CD14-positive monocyte (primary cell): Measurements from ENCODE around the gene UPK1B. TPM values are rescaled to one million over a fixed set of nuclear protein-coding genes. Genes with fewer than 3 reads are reported as not detected.
"Not testable (repeated sequence)": the region's sequence is repeated elsewhere in the genome, so short reads cannot be mapped to it uniquely, and the experiment has no call there.

Experiments used
- DNase-seq, 3 donors: peaks; one replicate each; pipeline ENCODE4 v3.0.0-alpha.2; 2011 to 2022
- H2AFZ ChIP-seq: 2 replicates; pipeline ENCODE4 v1.6.0; 2012; ENCODE audit warnings: mild to moderate bottlenecking, low read depth, low read length, inconsistent platforms; ENCODE audit not compliant: insufficient read depth, poor library complexity, severe bottlenecking
- H3K27ac ChIP-seq, 2 donors: 1 replicate in 1 of 2; 2 replicates in 1 of 2; pipeline ENCODE4 v1.5.1; 2012 to 2013; ENCODE audit warnings: low read length in 2 of 2, control low read depth in 1 of 2, inconsistent platforms in 1 of 2, low read depth in 1 of 2, mild to moderate bottlenecking in 1 of 2
- H3K27me3 ChIP-seq, 2 donors: one replicate each; pipeline versions ENCODE4 v1.6.0 to v1.6.1; 2011 to 2013; ENCODE audit warnings: low read length in 2 of 2; ENCODE audit not compliant: control insufficient read depth in 2 of 2, insufficient read depth in 2 of 2
- H3K36me3 ChIP-seq, 2 donors: replicated peaks in 1 of 2; 1 replicate in 1 of 2; 2 replicates in 1 of 2; pipeline versions ENCODE4 v1.5.1 to v1.6.1; 2012 to 2013; ENCODE audit warnings: low read length in 2 of 2, control low read depth in 1 of 2, inconsistent platforms in 1 of 2, mild to moderate bottlenecking in 1 of 2; ENCODE audit not compliant: insufficient read depth in 2 of 2, control insufficient read depth in 1 of 2
- H3K4me1 ChIP-seq, 2 donors: 1 replicate in 1 of 2; 2 replicates in 1 of 2; pipeline versions ENCODE4 v1.5.1 to v1.6.1; 2012 to 2013; ENCODE audit warnings: low read length in 2 of 2, control low read depth in 1 of 2, inconsistent platforms in 1 of 2, mild to moderate bottlenecking in 1 of 2, moderate library complexity in 1 of 2; ENCODE audit not compliant: insufficient read depth in 2 of 2, control insufficient read depth in 1 of 2
- H3K4me2 ChIP-seq: replicated peaks from 2 replicates; pipeline ENCODE3; 2012; ENCODE audit warnings: low read length, moderate library complexity, mild to moderate bottlenecking; ENCODE audit not compliant: poor library complexity, severe bottlenecking; ENCODE audit errors: extremely low read depth
- H3K4me3 ChIP-seq, 3 experiments: fragments of 200-600 bp in 1 of 3; sonication (generic) in 1 of 3; replicated peaks in 1 of 3; 1 replicate in 2 of 3; 2 replicates in 1 of 3; pipeline ENCODE4 v1.5.1; 2011 to 2013; ENCODE audit warnings: low read length in 3 of 3, mild to moderate bottlenecking in 3 of 3, control low read depth in 2 of 3, low read depth in 2 of 3, inconsistent platforms in 1 of 3, moderate library complexity in 1 of 3
- H3K79me2 ChIP-seq: 2 replicates; pipeline ENCODE4 v1.6.0; 2012; ENCODE audit warnings: mild to moderate bottlenecking, control low read depth, inconsistent platforms, low read length, moderate library complexity; ENCODE audit not compliant: insufficient read depth
- H3K9ac ChIP-seq: 2 replicates; pipeline ENCODE4 v1.6.0; 2017; ENCODE audit warnings: low read length, mild to moderate bottlenecking; ENCODE audit not compliant: insufficient read depth, poor library complexity, severe bottlenecking
- H3K9me3 ChIP-seq, 2 donors: replicated peaks in 1 of 2; 1 replicate in 1 of 2; 2 replicates in 1 of 2; pipeline versions ENCODE4 v1.5.1 to v1.6.1; 2012 to 2013; ENCODE audit warnings: low read length in 2 of 2, control low read depth in 1 of 2; ENCODE audit not compliant: control insufficient read depth in 1 of 2, insufficient read depth in 1 of 2
- H4K20me1 ChIP-seq: 2 replicates; pipeline ENCODE4 v1.6.0; 2012; ENCODE audit warnings: mild to moderate bottlenecking, low read length, control low read depth, moderate library complexity; ENCODE audit not compliant: insufficient read depth
- H3K27ac Mint-ChIP-seq, 7 donors: one replicate each; pipeline ENCODE4 v1.8.0; 2020; ENCODE audit warnings: mild to moderate bottlenecking in 7 of 7, mixed read lengths in 7 of 7, moderate library complexity in 6 of 7, inconsistent platforms in 2 of 7
- H3K27me3 Mint-ChIP-seq, 3 donors: one replicate each; pipeline ENCODE4 v1.8.0; 2021 to 2022; ENCODE audit warnings: low read depth in 3 of 3, mild to moderate bottlenecking in 3 of 3, mixed read lengths in 3 of 3, moderate library complexity in 3 of 3, inconsistent platforms in 1 of 3
- H3K36me3 Mint-ChIP-seq, 2 donors: one replicate each; pipeline ENCODE4 v1.8.0; 2020; ENCODE audit warnings: mixed read lengths in 2 of 2, inconsistent platforms in 1 of 2, mild to moderate bottlenecking in 1 of 2
- H3K4me1 Mint-ChIP-seq: one replicate; pipeline ENCODE4 v1.8.0; 2020; ENCODE audit warnings: mild to moderate bottlenecking, mixed read lengths
- H3K4me3 Mint-ChIP-seq, 2 donors: one replicate each; pipeline ENCODE4 v1.8.0; 2020; ENCODE audit warnings: mild to moderate bottlenecking in 2 of 2, mixed read lengths in 2 of 2, moderate library complexity in 1 of 2
- H3K9me3 Mint-ChIP-seq, 7 donors: one replicate each; pipeline ENCODE4 v1.8.0; 2020 to 2022; ENCODE audit warnings: mixed read lengths in 7 of 7, mild to moderate bottlenecking in 6 of 7, moderate library complexity in 6 of 7, inconsistent platforms in 2 of 7
- WGBS: methylation state at CpG from one replicate; pipeline ENCODE4 v1.1.5; 2013; ENCODE audit warnings: missing lambda C conversion rate; ENCODE audit not compliant: insufficient coverage; 5-methylcytosine and 5-hydroxymethylcytosine counted together
- intact Hi-C, 2 donors: fragments of 100-400 bp; cut with micrococcal nuclease; formaldehyde crosslinking; loops; one replicate each; pipeline versions ENCODE4 v1.15.0 to v1.15.1; 2023
- polyA plus RNA-seq, 3 donors: library from polyadenylated mRNA; depleted of rRNA in 1 of 3; unstranded in 2 of 3; stranded (reverse) in 1 of 3; fragments of 300-500 nt in 2 of 3; fragments of >200 nt in 1 of 3; fragmentation: Illumina TruSeq in 2 of 3; gene quantifications; 1 replicate in 2 of 3; 2 replicates in 1 of 3; pipeline ENCODE4 v1.2.3, GENCODE V29; 2012 to 2021
- TF ChIP-seq, protein P1 (sequence below): fragments of 200-600 bp; IDR thresholded peaks from one replicate; pipeline ENCODE4 v1.8.0; 2022; ENCODE audit warnings: antibody characterized with exemption, mild to moderate bottlenecking

Gene UPK1B
- polyA plus RNA-seq, 3 donors = not detected

DNA sequence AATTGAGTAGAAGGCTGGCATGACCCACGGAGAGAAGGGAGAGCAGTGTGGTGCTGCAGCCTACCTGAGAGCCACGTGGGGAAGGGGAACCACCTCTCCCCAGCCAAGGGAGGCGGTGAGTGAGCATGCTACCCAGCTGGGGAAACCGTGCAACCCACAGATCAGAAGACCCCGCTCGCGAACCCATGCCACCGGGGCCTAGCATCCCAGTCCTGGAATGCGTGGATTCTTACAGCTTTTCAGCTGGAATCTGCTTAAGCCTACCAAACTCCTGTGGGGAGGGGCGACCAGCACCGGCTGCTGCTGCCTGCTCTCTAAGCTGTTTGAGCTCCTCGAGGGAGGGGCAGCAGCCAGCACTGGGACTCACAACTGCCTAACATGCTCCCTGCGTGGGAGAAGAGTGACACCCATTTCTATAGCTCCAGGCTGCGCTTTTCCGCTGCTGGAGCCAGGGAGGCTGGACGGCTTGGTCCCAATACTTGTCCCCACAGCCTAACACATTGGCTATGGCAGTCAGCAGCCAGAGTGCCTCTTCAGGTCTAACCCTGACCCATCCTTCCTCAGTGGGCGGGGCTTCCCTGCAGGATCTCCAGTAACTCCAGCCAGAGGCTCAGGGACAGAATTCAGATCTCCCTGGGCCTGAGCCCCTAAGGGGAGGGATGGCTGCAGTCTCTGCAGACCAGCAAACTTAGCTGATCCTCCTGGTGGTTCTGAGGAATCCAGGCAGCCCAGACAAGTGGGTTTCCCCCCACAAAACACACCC is 47.5 kb upstream of the UPK1B start:
- Histone ChIP-seq H3K4me2 (no peak overlapping the region), H3K9me3 (peaks cover 0 to 6% of the 10 kb centered on the region in 2 donors), H3K27me3 (no peaks in the 10 kb centered on the region), H3K27ac (no peak overlapping the region), H3K79me2 (no peaks in the 10 kb centered on the region), H4K20me1 (no peaks in the 10 kb centered on the region), H3K4me1 (no peaks in the 10 kb centered on the region), H3K36me3 (no peaks in the 10 kb centered on the region), H2AFZ (no peak overlapping the region), H3K4me3 (no peak overlapping the region), H3K9ac (no peak overlapping the region)
- no peak overlapping the region for H3K27ac Mint-ChIP-seq
- 88% methylated on average over 16 of the region's 17 CpGs for WGBS
- intact Hi-C loops = no loop called here
- H3K27me3 Mint-ChIP-seq = peaks cover 0 to 11% (median 3%) of the 10 kb centered on the region in 3 donors
- peaks cover 0 to 15% (median 6%) of the 10 kb centered on the region in 7 donors for H3K9me3 Mint-ChIP-seq
- no peaks in the 10 kb centered on the region for H3K36me3 Mint-ChIP-seq
- H3K4me1 Mint-ChIP-seq = no peaks in the 10 kb centered on the region
- no peak for DNase-seq
- no peak overlapping the region for H3K4me3 Mint-ChIP-seq
- TF ChIP-seq, protein P1, sequence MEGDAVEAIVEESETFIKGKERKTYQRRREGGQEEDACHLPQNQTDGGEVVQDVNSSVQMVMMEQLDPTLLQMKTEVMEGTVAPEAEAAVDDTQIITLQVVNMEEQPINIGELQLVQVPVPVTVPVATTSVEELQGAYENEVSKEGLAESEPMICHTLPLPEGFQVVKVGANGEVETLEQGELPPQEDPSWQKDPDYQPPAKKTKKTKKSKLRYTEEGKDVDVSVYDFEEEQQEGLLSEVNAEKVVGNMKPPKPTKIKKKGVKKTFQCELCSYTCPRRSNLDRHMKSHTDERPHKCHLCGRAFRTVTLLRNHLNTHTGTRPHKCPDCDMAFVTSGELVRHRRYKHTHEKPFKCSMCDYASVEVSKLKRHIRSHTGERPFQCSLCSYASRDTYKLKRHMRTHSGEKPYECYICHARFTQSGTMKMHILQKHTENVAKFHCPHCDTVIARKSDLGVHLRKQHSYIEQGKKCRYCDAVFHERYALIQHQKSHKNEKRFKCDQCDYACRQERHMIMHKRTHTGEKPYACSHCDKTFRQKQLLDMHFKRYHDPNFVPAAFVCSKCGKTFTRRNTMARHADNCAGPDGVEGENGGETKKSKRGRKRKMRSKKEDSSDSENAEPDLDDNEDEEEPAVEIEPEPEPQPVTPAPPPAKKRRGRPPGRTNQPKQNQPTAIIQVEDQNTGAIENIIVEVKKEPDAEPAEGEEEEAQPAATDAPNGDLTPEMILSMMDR = no peak

DNA sequence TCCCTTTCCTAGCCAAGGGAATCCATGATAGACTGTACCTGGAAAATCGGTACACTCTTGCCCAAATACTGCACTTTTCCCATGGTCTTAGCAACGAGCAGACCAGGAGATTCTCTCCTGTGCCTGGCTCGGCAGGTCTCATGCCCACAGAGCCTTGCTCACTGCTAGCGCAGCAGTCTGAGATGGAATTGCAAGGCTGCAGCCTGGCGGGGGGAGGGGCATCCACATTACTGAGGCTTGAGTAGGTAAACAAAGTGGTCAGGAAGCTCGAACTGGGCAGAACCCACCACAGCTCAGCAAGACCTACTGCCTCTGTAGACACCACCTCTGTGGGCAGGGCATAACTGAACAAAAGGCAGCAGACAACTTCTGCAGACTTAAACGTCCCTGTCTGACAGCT is 43.1 kb upstream of the UPK1B start:
- H3K9ac ChIP-seq, H3K79me2 ChIP-seq, H3K4me3 Mint-ChIP-seq, H3K27me3 Mint-ChIP-seq, H3K27ac ChIP-seq, H3K4me1 ChIP-seq, H2AFZ ChIP-seq, H3K36me3 Mint-ChIP-seq, H4K20me1 ChIP-seq, H3K9me3 ChIP-seq, H3K4me2 ChIP-seq, DNase-seq, H3K27ac Mint-ChIP-seq, H3K4me1 Mint-ChIP-seq, H3K4me3 ChIP-seq, H3K36me3 ChIP-seq, intact Hi-C loops, H3K27me3 ChIP-seq: not testable (repeated sequence)
- H3K9me3 Mint-ChIP-seq = peaks cover 2 to 13% (median 9%) of the 10 kb centered on the region in 7 donors
- 91% methylated on average over 3 of the region's 7 CpGs for WGBS

DNA sequence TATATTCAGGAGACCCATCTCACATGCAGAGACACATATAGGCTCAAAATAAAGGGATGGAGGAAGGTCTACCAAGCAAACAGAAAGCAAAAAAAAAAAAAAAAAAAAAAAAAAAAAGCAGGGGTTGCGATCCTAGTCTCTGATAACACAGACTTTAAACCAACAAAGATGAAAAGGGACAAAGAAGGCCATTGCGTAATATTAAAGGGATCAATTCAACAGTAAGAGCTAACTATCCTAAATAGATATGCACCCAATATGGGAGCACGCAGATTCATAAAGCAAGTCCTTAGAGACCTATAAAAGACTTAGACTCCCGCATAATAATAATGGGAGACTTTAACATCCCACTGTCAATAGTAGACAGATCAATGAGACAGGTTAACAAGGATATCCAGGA is 41.1 kb upstream of the UPK1B start:
- H3K4me2 ChIP-seq, H3K9me3 ChIP-seq, H3K4me1 ChIP-seq, DNase-seq, H3K4me1 Mint-ChIP-seq, H3K9ac ChIP-seq, H3K27ac Mint-ChIP-seq, intact Hi-C loops, H3K36me3 Mint-ChIP-seq, H3K4me3 ChIP-seq, H3K27ac ChIP-seq, H3K36me3 ChIP-seq, H3K27me3 ChIP-seq, H4K20me1 ChIP-seq, H3K27me3 Mint-ChIP-seq, H2AFZ ChIP-seq, H3K4me3 Mint-ChIP-seq, H3K79me2 ChIP-seq: not testable (repeated sequence)
- WGBS = 100% methylated on average over 1 of the region's 4 CpGs
- H3K9me3 Mint-ChIP-seq = peaks cover 2 to 14% (median 6%) of the 10 kb centered on the region in 7 donors

DNA sequence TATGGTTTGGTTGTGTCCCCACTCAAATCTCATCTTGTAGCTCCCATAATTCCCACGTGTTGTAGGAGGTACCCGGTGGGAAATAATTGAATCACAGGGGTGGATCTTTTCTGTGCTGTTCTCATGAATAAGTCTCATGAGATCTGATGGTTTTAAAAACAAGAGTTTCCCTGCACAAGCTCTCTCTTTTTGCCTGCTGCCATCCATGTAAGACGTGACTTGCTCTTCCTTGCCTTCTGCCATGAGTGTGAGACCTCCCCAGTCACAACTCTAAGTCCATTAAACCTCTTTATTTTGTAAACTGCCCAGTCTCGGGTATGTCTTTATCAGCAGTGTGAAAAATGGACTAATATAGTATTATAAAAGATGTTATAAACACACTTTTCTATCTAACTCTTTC is 34.0 kb upstream of the UPK1B start:
- H3K9me3 Mint-ChIP-seq, H3K4me3 ChIP-seq, H3K4me1 ChIP-seq, intact Hi-C loops, H3K79me2 ChIP-seq, H3K4me2 ChIP-seq, H3K36me3 ChIP-seq, H3K27ac Mint-ChIP-seq, H3K27ac ChIP-seq, H4K20me1 ChIP-seq, H2AFZ ChIP-seq, DNase-seq, H3K4me1 Mint-ChIP-seq, H3K9me3 ChIP-seq, H3K27me3 ChIP-seq, H3K27me3 Mint-ChIP-seq, H3K36me3 Mint-ChIP-seq, H3K9ac ChIP-seq: not testable (repeated sequence)
- peak overlapping the region in 1 of 2 donors; percentile 31 for H3K4me3 Mint-ChIP-seq
- no CpG with 5 or more reads among the region's 4 CpGs for WGBS
